ENCODE results near the gene GAREM1. TPM values are rescaled to one million over a fixed set of nuclear protein-coding genes. Genes with fewer than 3 reads are reported as not detected.

Gene GAREM1
- total RNA-seq, 1 experiment from 2014 or later, result 10.2 TPM

DNA sequence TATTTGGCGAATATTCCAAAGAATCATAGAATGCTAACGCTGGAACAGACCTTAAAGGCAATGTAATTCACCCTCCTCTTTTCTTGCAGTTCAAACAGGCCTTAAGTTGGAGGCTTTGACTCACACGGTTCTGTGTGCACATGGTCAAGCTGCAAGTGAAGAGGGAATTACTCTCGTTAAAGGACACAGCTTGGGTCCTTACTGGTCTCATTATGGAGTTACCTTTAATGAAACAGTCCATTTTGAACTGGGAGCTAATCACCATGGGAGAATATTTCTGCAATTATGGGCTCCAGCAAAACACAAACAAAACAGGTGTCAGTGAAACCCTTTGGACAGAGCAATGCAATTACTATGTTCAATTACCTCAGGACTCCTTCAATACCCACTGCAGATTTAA, 135.5 kb downstream of the GAREM1 start:
- intact Hi-C loops (cut with micrococcal nuclease; ENCODE audit: unreplicated experiment), result no loop called here
- TF ChIP-seq, protein P1, sequence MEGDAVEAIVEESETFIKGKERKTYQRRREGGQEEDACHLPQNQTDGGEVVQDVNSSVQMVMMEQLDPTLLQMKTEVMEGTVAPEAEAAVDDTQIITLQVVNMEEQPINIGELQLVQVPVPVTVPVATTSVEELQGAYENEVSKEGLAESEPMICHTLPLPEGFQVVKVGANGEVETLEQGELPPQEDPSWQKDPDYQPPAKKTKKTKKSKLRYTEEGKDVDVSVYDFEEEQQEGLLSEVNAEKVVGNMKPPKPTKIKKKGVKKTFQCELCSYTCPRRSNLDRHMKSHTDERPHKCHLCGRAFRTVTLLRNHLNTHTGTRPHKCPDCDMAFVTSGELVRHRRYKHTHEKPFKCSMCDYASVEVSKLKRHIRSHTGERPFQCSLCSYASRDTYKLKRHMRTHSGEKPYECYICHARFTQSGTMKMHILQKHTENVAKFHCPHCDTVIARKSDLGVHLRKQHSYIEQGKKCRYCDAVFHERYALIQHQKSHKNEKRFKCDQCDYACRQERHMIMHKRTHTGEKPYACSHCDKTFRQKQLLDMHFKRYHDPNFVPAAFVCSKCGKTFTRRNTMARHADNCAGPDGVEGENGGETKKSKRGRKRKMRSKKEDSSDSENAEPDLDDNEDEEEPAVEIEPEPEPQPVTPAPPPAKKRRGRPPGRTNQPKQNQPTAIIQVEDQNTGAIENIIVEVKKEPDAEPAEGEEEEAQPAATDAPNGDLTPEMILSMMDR (conservative IDR thresholded peaks at IDR 0.05), result no peak
- no peak for TF ChIP-seq EZH2 (IDR thresholded peaks at IDR 0.05; ENCODE audit: low read depth)

DNA sequence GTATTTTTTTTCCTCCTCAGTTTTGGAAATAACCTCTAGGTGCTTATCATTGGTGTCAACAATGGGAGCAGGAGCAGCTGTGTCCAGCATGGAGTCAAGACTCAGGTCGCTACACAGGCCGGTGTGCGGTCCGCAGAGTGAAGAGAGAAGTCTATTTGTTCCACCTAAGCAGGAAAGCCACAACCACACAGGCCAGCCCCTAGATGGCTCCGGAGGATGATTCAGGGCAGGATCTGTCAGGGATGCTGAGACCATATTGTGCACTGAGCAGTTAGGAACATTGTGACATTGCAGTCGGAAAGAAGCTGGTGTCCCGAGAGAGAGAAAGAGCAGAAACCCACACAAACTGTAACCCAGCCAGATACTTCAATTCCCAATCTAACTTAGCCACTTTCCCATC, 136.9 kb downstream of the GAREM1 start:
- DNase-seq, result no peak
- no peaks in the 10 kb centered on the region for H3K9me2 ChIP-seq (ENCODE audit: insufficient read depth)
- intact Hi-C loops (cut with micrococcal nuclease; ENCODE audit: unreplicated experiment), result no loop called here
- ChIA-PET POLR2A (ENCODE audit: unreplicated experiment) (no interaction called here), CTCF (interaction anchor here (0.9 kb wide), 1 partner anchor 137 kb away, joined by 6 read pairs; the partner anchor contains the start of gene GAREM1)
- no TSS peak for BruUV-seq (replicated peaks)
- no peak overlapping the region for H2AFZ ChIP-seq
- no peak overlapping the region for H3K4me3 ChIP-seq
- TF ChIP-seq, protein P1 (conservative IDR thresholded peaks at IDR 0.05), result no peak
- no peak for TF ChIP-seq EZH2 (IDR thresholded peaks at IDR 0.05; ENCODE audit: low read depth)
- no peak overlapping the region for H3K27ac ChIP-seq
- no peaks in the 10 kb centered on the region for H3K4me1 ChIP-seq (replicated peaks; ENCODE audit: insufficient read depth)
- H3K4me2 ChIP-seq, result no peak overlapping the region
- no peaks in the 10 kb centered on the region for H3K27me3 ChIP-seq (ENCODE audit: insufficient read depth, low read depth)
- H3F3A ChIP-seq (ENCODE audit: insufficient read depth, low read depth), result no peaks in the 10 kb centered on the region
- no peaks in the 10 kb centered on the region for H3K9me3 ChIP-seq (ENCODE audit: insufficient read depth, low read depth)
- H4K20me1 ChIP-seq (ENCODE audit: insufficient read depth), result no peaks in the 10 kb centered on the region
- no peaks in the 10 kb centered on the region for H3K36me3 ChIP-seq (ENCODE audit: low read depth)
- H3K79me2 ChIP-seq (ENCODE audit: low read depth), result no peaks in the 10 kb centered on the region

More for the DNA sequence above, 135.5 kb downstream of the GAREM1 start:
- Histone ChIP-seq H3K27ac (no peak overlapping the region), H3K79me2 (ENCODE audit: low read depth) (no peaks in the 10 kb centered on the region), H2AFZ (no peak overlapping the region), H3F3A (ENCODE audit: insufficient read depth, low read depth) (no peaks in the 10 kb centered on the region), H3K9me3 (ENCODE audit: insufficient read depth, low read depth) (no peaks in the 10 kb centered on the region), H4K20me1 (ENCODE audit: insufficient read depth) (no peaks in the 10 kb centered on the region), H3K27me3 (ENCODE audit: insufficient read depth, low read depth) (no peaks in the 10 kb centered on the region), H3K4me3 (no peak overlapping the region), H3K4me1 (replicated peaks; ENCODE audit: insufficient read depth) (no peaks in the 10 kb centered on the region), H3K4me2 (no peak overlapping the region), H3K36me3 (ENCODE audit: low read depth) (no peaks in the 10 kb centered on the region), H3K9me2 (ENCODE audit: insufficient read depth) (no peaks in the 10 kb centered on the region)
- CTCF ChIA-PET, result no interaction called here
- BruUV-seq (replicated peaks), result no TSS peak
- DNase-seq, result no peak
- POLR2A ChIA-PET (ENCODE audit: unreplicated experiment), result no interaction called here

DNA sequence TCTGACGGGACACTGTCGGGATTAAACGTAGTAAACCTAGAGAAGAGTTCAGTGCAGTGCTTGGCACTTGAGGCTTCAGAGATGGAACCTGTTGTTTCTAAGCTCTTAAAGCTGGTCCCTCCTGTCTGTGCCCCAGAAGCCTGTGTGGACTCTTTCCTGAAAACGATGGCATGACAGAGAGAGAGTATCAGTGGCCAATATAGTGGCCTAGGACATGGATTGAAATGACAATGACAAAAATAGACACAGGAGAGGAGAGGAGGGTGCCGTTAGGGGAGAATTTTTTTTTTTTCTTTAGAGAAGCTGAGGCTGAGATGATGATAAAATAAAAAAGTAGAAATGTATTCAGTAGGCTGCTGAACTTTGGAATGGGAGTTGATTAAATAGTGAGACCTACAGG, 138.0 kb downstream of the GAREM1 start:
- intact Hi-C loops (cut with micrococcal nuclease; ENCODE audit: unreplicated experiment), result no loop called here
- no peaks in the 10 kb centered on the region for H3K9me3 ChIP-seq (ENCODE audit: insufficient read depth, low read depth)
- ChIA-PET POLR2A (ENCODE audit: unreplicated experiment) (no interaction called here), CTCF (no interaction called here)
- DNase-seq, result no peak
- H3K79me2 ChIP-seq (ENCODE audit: low read depth), result no peaks in the 10 kb centered on the region
- no peak overlapping the region for H3K27ac ChIP-seq
- TF ChIP-seq, protein P1 (conservative IDR thresholded peaks at IDR 0.05), result no peak
- TF ChIP-seq EZH2 (IDR thresholded peaks at IDR 0.05; ENCODE audit: low read depth), result no peak
- H3F3A ChIP-seq (ENCODE audit: insufficient read depth, low read depth), result no peaks in the 10 kb centered on the region
- H3K4me2 ChIP-seq, result no peak overlapping the region
- H3K4me1 ChIP-seq (replicated peaks; ENCODE audit: insufficient read depth), result no peaks in the 10 kb centered on the region
- no peaks in the 10 kb centered on the region for H4K20me1 ChIP-seq (ENCODE audit: insufficient read depth)
- BruUV-seq (replicated peaks), result no TSS peak
- no peaks in the 10 kb centered on the region for H3K36me3 ChIP-seq (ENCODE audit: low read depth)
- no peaks in the 10 kb centered on the region for H3K27me3 ChIP-seq (ENCODE audit: insufficient read depth, low read depth)
- no peak overlapping the region for H3K4me3 ChIP-seq
- no peaks in the 10 kb centered on the region for H3K9me2 ChIP-seq (ENCODE audit: insufficient read depth)
- no peak overlapping the region for H2AFZ ChIP-seq

Data from PC-9 (cell line).